Measurements from ENCODE around the gene GRK3.
"Not testable (repeated sequence)": the region's sequence is repeated elsewhere in the genome, so short reads cannot be mapped to it uniquely, and the experiment has no call there.

GRK3 gene

GRCh38 chr22:25582946-25583345 is 18.5 kb downstream of the GRK3 start:
- no peak overlapping the region for H3K4me3 ChIP-seq (ENCODE audit: low read length)
- H3K4me1 ChIP-seq (ENCODE audit: control insufficient read depth, insufficient read depth, low read length) = no peaks in the 10 kb centered on the region
- no peaks in the 10 kb centered on the region for H3K36me3 ChIP-seq (ENCODE audit: control insufficient read depth, insufficient read depth, low read length)
- no peaks in the 10 kb centered on the region for H3K27me3 ChIP-seq (ENCODE audit: control insufficient read depth, insufficient read depth, low read length)
- no peak overlapping the region for H3K9ac ChIP-seq (ENCODE audit: low read length)
- no peaks in the 10 kb centered on the region for H3K9me3 ChIP-seq (ENCODE audit: control insufficient read depth, low read length)

DNA sequence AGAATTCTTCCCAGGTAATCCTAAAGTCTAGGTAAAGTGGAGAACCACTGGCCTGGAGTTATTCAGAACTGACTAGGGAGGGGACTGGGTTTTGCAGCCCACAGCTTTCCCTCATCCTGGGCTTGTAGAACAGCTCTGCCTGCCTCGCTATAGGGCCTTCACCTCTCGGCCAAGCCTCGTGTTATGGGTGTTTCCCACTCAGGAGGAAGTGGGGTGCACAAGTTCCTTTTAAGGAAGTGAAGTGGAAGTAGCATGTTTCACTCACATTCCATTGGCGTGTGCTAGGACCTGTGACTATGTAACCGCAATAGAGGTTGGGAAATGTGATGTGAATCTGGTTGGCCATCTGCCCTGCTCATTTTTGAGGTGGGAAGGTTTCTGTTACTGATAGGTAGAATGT is 20.5 kb downstream of the GRK3 start:
- H3K9ac ChIP-seq (ENCODE audit: low read length); H3K36me3 ChIP-seq (ENCODE audit: control insufficient read depth, insufficient read depth, low read length); H3K4me1 ChIP-seq (ENCODE audit: control insufficient read depth, insufficient read depth, low read length); H3K9me3 ChIP-seq (ENCODE audit: control insufficient read depth, low read length); H3K4me3 ChIP-seq (ENCODE audit: low read length); H3K27me3 ChIP-seq (ENCODE audit: control insufficient read depth, insufficient read depth, low read length): not testable (repeated sequence)

DNA sequence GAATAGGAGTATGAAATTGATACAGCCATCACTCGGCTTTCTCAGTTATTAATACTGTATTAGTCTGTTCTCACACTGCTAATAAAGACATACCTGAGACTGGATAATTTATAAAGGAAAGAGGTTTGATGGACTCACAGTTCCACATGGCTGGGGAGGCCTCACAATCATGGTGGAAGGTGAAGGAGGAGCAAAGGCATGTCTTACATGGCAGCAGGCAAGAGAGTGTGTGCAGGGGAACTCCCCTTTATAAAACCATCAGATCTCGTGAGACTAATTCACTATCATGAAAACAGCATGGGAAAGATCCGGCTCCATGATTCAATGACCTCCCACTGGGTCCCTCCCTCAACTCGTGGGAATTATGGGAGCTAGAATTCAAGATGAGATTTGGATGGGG is 25.2 kb downstream of the GRK3 start:
- not testable (repeated sequence) for H3K4me3 ChIP-seq (ENCODE audit: low read length); H3K36me3 ChIP-seq (ENCODE audit: control insufficient read depth, insufficient read depth, low read length); H3K9me3 ChIP-seq (ENCODE audit: control insufficient read depth, low read length); H3K4me1 ChIP-seq (ENCODE audit: control insufficient read depth, insufficient read depth, low read length); H3K27me3 ChIP-seq (ENCODE audit: control insufficient read depth, insufficient read depth, low read length); H3K9ac ChIP-seq (ENCODE audit: low read length)

DNA sequence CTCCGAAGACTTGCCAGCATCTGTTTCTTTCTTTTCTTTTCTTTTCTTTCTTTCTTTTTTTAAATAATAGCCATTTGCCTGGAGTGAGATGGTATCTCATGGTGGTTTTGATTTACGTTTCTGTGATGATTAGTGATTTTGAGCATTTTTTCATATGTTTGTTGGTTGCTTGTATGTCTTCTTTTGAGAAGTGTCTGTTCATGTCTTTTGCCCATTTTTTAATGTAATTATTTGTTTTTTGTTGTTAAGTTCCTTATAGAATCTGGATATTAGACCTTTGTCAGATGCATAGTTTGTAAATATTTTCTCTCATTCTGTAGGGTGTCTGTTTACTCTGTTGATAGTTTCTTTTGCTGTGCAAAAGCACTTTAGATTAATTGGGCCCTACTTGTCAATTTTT is 28.8 kb downstream of the GRK3 start:
- not testable (repeated sequence) for H3K36me3 ChIP-seq (ENCODE audit: control insufficient read depth, insufficient read depth, low read length); H3K4me3 ChIP-seq (ENCODE audit: low read length); H3K9ac ChIP-seq (ENCODE audit: low read length); H3K9me3 ChIP-seq (ENCODE audit: control insufficient read depth, low read length); H3K27me3 ChIP-seq (ENCODE audit: control insufficient read depth, insufficient read depth, low read length); H3K4me1 ChIP-seq (ENCODE audit: control insufficient read depth, insufficient read depth, low read length)

DNA sequence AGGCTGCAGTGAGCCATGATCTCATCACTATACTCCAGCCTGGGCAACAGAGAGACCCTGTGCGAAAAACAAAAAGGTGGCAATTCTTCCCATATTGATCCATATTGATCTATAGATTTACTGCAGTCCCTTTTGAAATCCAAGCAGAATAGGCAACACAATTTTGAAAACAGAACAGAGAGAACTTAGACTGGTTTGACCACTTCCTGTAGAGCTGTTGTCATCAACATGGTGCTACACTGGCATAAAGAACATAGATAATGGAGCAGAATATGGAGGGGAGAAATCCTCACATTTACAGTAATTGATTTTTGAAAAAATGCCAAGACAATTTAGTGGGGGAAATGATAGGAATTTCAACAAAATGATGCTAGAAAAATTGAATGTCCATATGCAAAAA is 34.1 kb downstream of the GRK3 start:
- H3K4me1 ChIP-seq (ENCODE audit: control insufficient read depth, insufficient read depth, low read length) = no peaks in the 10 kb centered on the region
- H3K9ac ChIP-seq (ENCODE audit: low read length) = no peak overlapping the region
- H3K27me3 ChIP-seq (ENCODE audit: control insufficient read depth, insufficient read depth, low read length) = no peaks in the 10 kb centered on the region
- no peaks in the 10 kb centered on the region for H3K36me3 ChIP-seq (ENCODE audit: control insufficient read depth, insufficient read depth, low read length)
- no peak overlapping the region for H3K4me3 ChIP-seq (ENCODE audit: low read length)
- H3K9me3 ChIP-seq (ENCODE audit: control insufficient read depth, low read length) = no peaks in the 10 kb centered on the region

GRCh38 chr22:25602445-25602844 is 38.0 kb downstream of the GRK3 start:
- H3K4me1 ChIP-seq (ENCODE audit: control insufficient read depth, insufficient read depth, low read length) = no peaks in the 10 kb centered on the region
- no peaks in the 10 kb centered on the region for H3K9me3 ChIP-seq (ENCODE audit: control insufficient read depth, low read length)
- no peaks in the 10 kb centered on the region for H3K36me3 ChIP-seq (ENCODE audit: control insufficient read depth, insufficient read depth, low read length)
- H3K27me3 ChIP-seq (ENCODE audit: control insufficient read depth, insufficient read depth, low read length) = no peaks in the 10 kb centered on the region
- no peak overlapping the region for H3K9ac ChIP-seq (ENCODE audit: low read length)
- H3K4me3 ChIP-seq (ENCODE audit: low read length) = no peak overlapping the region

- no peaks in the 10 kb centered on the region for H3K4me1 ChIP-seq (ENCODE audit: control insufficient read depth, insufficient read depth, low read length)
- no peaks in the 10 kb centered on the region for H3K27me3 ChIP-seq (ENCODE audit: control insufficient read depth, insufficient read depth, low read length)
- no peaks in the 10 kb centered on the region for H3K9me3 ChIP-seq (ENCODE audit: control insufficient read depth, low read length)
Measured at GRCh38 chr22:25602916-25603315, 38.4 kb downstream of the GRK3 start.

DNA sequence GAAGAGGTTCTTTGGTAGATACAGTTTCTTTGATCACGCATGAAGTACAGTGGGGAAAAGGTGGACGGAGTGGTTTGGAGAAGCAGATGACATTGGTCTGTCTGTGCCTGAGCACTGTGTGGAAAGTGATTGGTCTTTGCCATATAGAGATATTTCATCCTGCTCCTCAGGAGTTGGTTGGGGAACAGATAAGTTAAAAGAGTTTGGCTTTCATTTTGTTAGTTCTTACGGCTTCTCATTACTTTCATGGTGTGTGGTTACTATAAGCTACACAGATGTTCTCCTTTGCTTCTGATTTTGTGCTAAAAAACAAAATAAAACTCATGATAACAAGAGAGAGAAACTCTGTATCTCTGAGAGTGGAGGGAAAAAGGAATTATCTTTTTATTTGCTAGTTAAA is 40.7 kb downstream of the GRK3 start:
- not testable (repeated sequence) for H3K27me3 ChIP-seq (ENCODE audit: control insufficient read depth, insufficient read depth, low read length)

More at GRCh38 chr22:25602916-25603315, 38.4 kb downstream of the GRK3 start:
- Histone ChIP-seq H3K4me3 (ENCODE audit: low read length) (no peak overlapping the region), H3K36me3 (ENCODE audit: control insufficient read depth, insufficient read depth, low read length) (no peaks in the 10 kb centered on the region), H3K9ac (ENCODE audit: low read length) (no peak overlapping the region)

GRCh38 chr22:25605565-25605964 is 41.1 kb downstream of the GRK3 start:
- H3K4me3 ChIP-seq (ENCODE audit: low read length); H3K9me3 ChIP-seq (ENCODE audit: control insufficient read depth, low read length): not testable (repeated sequence)

More for the DNA sequence above, 40.7 kb downstream of the GRK3 start:
- not testable (repeated sequence) for H3K4me1 ChIP-seq (ENCODE audit: control insufficient read depth, insufficient read depth, low read length); H3K9ac ChIP-seq (ENCODE audit: low read length); H3K4me3 ChIP-seq (ENCODE audit: low read length); H3K36me3 ChIP-seq (ENCODE audit: control insufficient read depth, insufficient read depth, low read length); H3K9me3 ChIP-seq (ENCODE audit: control insufficient read depth, low read length)

DNA sequence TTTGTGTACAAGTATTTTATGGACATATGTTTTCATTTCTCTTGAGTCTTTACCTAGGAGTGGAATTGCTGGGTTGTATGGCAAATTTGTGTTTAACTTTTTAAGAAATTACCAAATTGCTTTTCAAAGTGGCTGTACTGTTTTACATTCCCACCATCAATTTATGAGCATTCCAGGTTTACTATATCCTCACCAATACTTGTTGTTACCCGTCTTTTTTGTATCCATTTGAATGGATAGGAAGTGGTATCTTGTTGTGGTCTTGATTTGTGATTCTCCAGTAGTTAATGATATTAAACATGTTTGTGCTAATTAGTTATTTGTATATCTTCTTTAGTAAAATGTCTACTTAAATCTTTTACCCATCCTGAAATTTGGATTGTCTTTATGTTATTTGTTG is 46.8 kb downstream of the GRK3 start:
- H3K9ac ChIP-seq (ENCODE audit: low read length); H3K36me3 ChIP-seq (ENCODE audit: control insufficient read depth, insufficient read depth, low read length); H3K9me3 ChIP-seq (ENCODE audit: control insufficient read depth, low read length); H3K4me1 ChIP-seq (ENCODE audit: control insufficient read depth, insufficient read depth, low read length); H3K27me3 ChIP-seq (ENCODE audit: control insufficient read depth, insufficient read depth, low read length); H3K4me3 ChIP-seq (ENCODE audit: low read length): not testable (repeated sequence)

More at GRCh38 chr22:25605565-25605964, 41.1 kb downstream of the GRK3 start:
- H3K36me3 ChIP-seq (ENCODE audit: control insufficient read depth, insufficient read depth, low read length); H3K27me3 ChIP-seq (ENCODE audit: control insufficient read depth, insufficient read depth, low read length); H3K9ac ChIP-seq (ENCODE audit: low read length); H3K4me1 ChIP-seq (ENCODE audit: control insufficient read depth, insufficient read depth, low read length): not testable (repeated sequence)

DNA sequence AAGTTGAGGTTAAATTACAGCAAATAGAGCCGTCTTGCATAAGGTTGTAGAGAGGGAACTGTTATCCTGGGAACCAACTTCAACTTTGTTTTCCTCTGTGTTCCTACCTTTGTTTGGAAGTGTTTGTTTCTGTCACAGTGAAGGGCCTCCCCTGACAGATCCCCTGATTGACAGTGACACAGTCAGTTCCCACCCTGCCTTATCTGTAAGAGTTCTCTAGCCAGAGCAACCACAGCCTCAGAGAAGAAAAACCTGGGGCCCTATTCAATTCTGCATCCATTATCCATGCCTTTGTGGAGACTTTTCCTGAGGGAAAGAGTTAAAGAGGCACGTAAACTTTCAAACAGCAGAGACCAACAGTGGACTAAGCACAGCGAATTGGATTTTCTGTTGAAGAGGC is 48.7 kb downstream of the GRK3 start:
- not testable (repeated sequence) for H3K27me3 ChIP-seq (ENCODE audit: control insufficient read depth, insufficient read depth, low read length); H3K9ac ChIP-seq (ENCODE audit: low read length); H3K4me1 ChIP-seq (ENCODE audit: control insufficient read depth, insufficient read depth, low read length); H3K4me3 ChIP-seq (ENCODE audit: low read length); H3K36me3 ChIP-seq (ENCODE audit: control insufficient read depth, insufficient read depth, low read length); H3K9me3 ChIP-seq (ENCODE audit: control insufficient read depth, low read length)

- not testable (repeated sequence) for H3K9ac ChIP-seq (ENCODE audit: low read length); H3K36me3 ChIP-seq (ENCODE audit: control insufficient read depth, insufficient read depth, low read length); H3K27me3 ChIP-seq (ENCODE audit: control insufficient read depth, insufficient read depth, low read length); H3K4me3 ChIP-seq (ENCODE audit: low read length); H3K9me3 ChIP-seq (ENCODE audit: control insufficient read depth, low read length); H3K4me1 ChIP-seq (ENCODE audit: control insufficient read depth, insufficient read depth, low read length)
Measured at GRCh38 chr22:25613558-25613957, 49.1 kb downstream of the GRK3 start.

- H3K9me3 ChIP-seq (ENCODE audit: control insufficient read depth, low read length); H3K36me3 ChIP-seq (ENCODE audit: control insufficient read depth, insufficient read depth, low read length); H3K9ac ChIP-seq (ENCODE audit: low read length); H3K4me3 ChIP-seq (ENCODE audit: low read length); H3K4me1 ChIP-seq (ENCODE audit: control insufficient read depth, insufficient read depth, low read length); H3K27me3 ChIP-seq (ENCODE audit: control insufficient read depth, insufficient read depth, low read length): not testable (repeated sequence)
Measured at GRCh38 chr22:25614791-25615190, 50.3 kb downstream of the GRK3 start.

All from mucosa of stomach (tissue), 1 donor.